Activated T-cell treated with anti-CD3 and anti-CD28 coated beads, Interleukin-2, amount 50 U/mL, for 24 hours (primary cell): Measurements from ENCODE around the gene ODC1.

Experiments
- DNase-seq: peaks from one replicate; pipeline ENCODE4 v3.0.0-alpha.2; 2020
- H3K27ac Mint-ChIP-seq: 2 replicates; pipeline ENCODE4 v1.8.0; 2020; ENCODE audit warnings: mild to moderate bottlenecking, mixed read lengths
- H3K27me3 Mint-ChIP-seq: 2 replicates; pipeline ENCODE4 v1.8.0; 2020; ENCODE audit warnings: mixed read lengths
- H3K36me3 Mint-ChIP-seq: 2 replicates; pipeline ENCODE4 v1.8.0; 2020; ENCODE audit warnings: low read depth, mixed read lengths
- H3K4me1 Mint-ChIP-seq: 2 replicates; pipeline ENCODE4 v1.8.0; 2020; ENCODE audit warnings: low read depth, mixed read lengths
- H3K4me3 Mint-ChIP-seq: 2 replicates; pipeline ENCODE4 v1.8.0; 2020; ENCODE audit warnings: mild to moderate bottlenecking, moderate library complexity, mixed read lengths
- H3K9me3 Mint-ChIP-seq: 2 replicates; pipeline ENCODE4 v1.8.0; 2020; ENCODE audit warnings: mixed read lengths

ODC1 gene

GRCh38 chr2:10439185-10439879 is 8.8 kb downstream of the ODC1 start:
- Mint-ChIP-seq H3K9me3 (no peaks in the 10 kb centered on the region), H3K36me3 (peaks cover 60% of the 10 kb centered on the region), H3K4me1 (peaks cover 36% of the 10 kb centered on the region), H3K27me3 (no peaks in the 10 kb centered on the region), H3K4me3 (no peak overlapping the region), H3K27ac (peak overlapping the region; percentile 47)
- DNase-seq, result no peak

GRCh38 chr2:10438688-10439087 is 9.4 kb downstream of the ODC1 start:
- no peak for DNase-seq
- Mint-ChIP-seq H3K36me3 (peaks cover 53% of the 10 kb centered on the region), H3K4me1 (peaks cover 31% of the 10 kb centered on the region), H3K9me3 (no peaks in the 10 kb centered on the region), H3K27ac (peak overlapping the region; percentile 47), H3K4me3 (no peak overlapping the region), H3K27me3 (no peaks in the 10 kb centered on the region)

- no peak overlapping the region for H3K27ac Mint-ChIP-seq
Measured at GRCh38 chr2:10437806-10438205, 10.3 kb downstream of the ODC1 start.

GRCh38 chr2:10436583-10437110 is 11.5 kb downstream of the ODC1 start:
- Mint-ChIP-seq H3K4me1 (peaks cover 19% of the 10 kb centered on the region), H3K36me3 (peaks cover 33% of the 10 kb centered on the region), H3K4me3 (no peak overlapping the region), H3K9me3 (no peaks in the 10 kb centered on the region), H3K27me3 (peaks cover 9% of the 10 kb centered on the region), H3K27ac (no peak overlapping the region)
- DNase-seq, result no peak

More at GRCh38 chr2:10437806-10438205, 10.3 kb downstream of the ODC1 start:
- H3K4me1 Mint-ChIP-seq, result peaks cover 25% of the 10 kb centered on the region
- no peaks in the 10 kb centered on the region for H3K9me3 Mint-ChIP-seq
- H3K36me3 Mint-ChIP-seq, result peaks cover 44% of the 10 kb centered on the region
- H3K27me3 Mint-ChIP-seq, result peaks cover 5% of the 10 kb centered on the region
- no peak for DNase-seq
- H3K4me3 Mint-ChIP-seq, result no peak overlapping the region

GRCh38 chr2:10435820-10436204 is 12.3 kb downstream of the ODC1 start:
- peaks cover 15% of the 10 kb centered on the region for H3K4me1 Mint-ChIP-seq
- peaks cover 25% of the 10 kb centered on the region for H3K36me3 Mint-ChIP-seq
- peaks cover 9% of the 10 kb centered on the region for H3K27me3 Mint-ChIP-seq

GRCh38 chr2:10434886-10435819 is 13.0 kb downstream of the ODC1 start:
- Mint-ChIP-seq H3K27ac (peak overlapping the region; percentile 38), H3K4me1 (peaks cover 13% of the 10 kb centered on the region), H3K27me3 (peaks cover 9% of the 10 kb centered on the region), H3K9me3 (no peaks in the 10 kb centered on the region), H3K36me3 (peaks cover 18% of the 10 kb centered on the region), H3K4me3 (no peak overlapping the region)
- DNase-seq, result peak; percentile 85

More at GRCh38 chr2:10435820-10436204, 12.3 kb downstream of the ODC1 start:
- no peak for DNase-seq
- Mint-ChIP-seq H3K4me3 (no peak overlapping the region), H3K9me3 (no peaks in the 10 kb centered on the region), H3K27ac (no peak overlapping the region)

GRCh38 chr2:10433947-10434885 is 13.9 kb downstream of the ODC1 start:
- H3K4me3 Mint-ChIP-seq, result no peak overlapping the region
- no peaks in the 10 kb centered on the region for H3K9me3 Mint-ChIP-seq
- H3K27ac Mint-ChIP-seq, result peak overlapping the region; percentile 47
- peaks cover 9% of the 10 kb centered on the region for H3K27me3 Mint-ChIP-seq
- peaks cover 13% of the 10 kb centered on the region for H3K4me1 Mint-ChIP-seq
- H3K36me3 Mint-ChIP-seq, result peaks cover 9% of the 10 kb centered on the region
- no peak for DNase-seq

- no peak overlapping the region for H3K4me3 Mint-ChIP-seq
- peaks cover 9% of the 10 kb centered on the region for H3K27me3 Mint-ChIP-seq
- no peak for DNase-seq
- peaks cover 13% of the 10 kb centered on the region for H3K4me1 Mint-ChIP-seq
- H3K9me3 Mint-ChIP-seq, result no peaks in the 10 kb centered on the region
- H3K27ac Mint-ChIP-seq, result no peak overlapping the region
- H3K36me3 Mint-ChIP-seq, result peaks cover under 1% of the 10 kb centered on the region
Measured at GRCh38 chr2:10433264-10433946, 14.7 kb downstream of the ODC1 start.

- Mint-ChIP-seq H3K27ac (no peak overlapping the region), H3K27me3 (peaks cover 9% of the 10 kb centered on the region), H3K36me3 (peaks cover 4% of the 10 kb centered on the region), H3K4me3 (no peak overlapping the region), H3K9me3 (no peaks in the 10 kb centered on the region), H3K4me1 (peaks cover 13% of the 10 kb centered on the region)
- no peak for DNase-seq
Measured at GRCh38 chr2:10432311-10433181, 15.6 kb downstream of the ODC1 start.

GRCh38 chr2:10431797-10432196 is 16.3 kb downstream of the ODC1 start:
- H3K27ac Mint-ChIP-seq, result no peak overlapping the region
- H3K36me3 Mint-ChIP-seq, result peaks cover 10% of the 10 kb centered on the region
- peaks cover 9% of the 10 kb centered on the region for H3K27me3 Mint-ChIP-seq
- no peaks in the 10 kb centered on the region for H3K9me3 Mint-ChIP-seq
- H3K4me3 Mint-ChIP-seq, result no peak overlapping the region
- DNase-seq, result no peak
- peaks cover 13% of the 10 kb centered on the region for H3K4me1 Mint-ChIP-seq

- H3K4me3 Mint-ChIP-seq, result no peak overlapping the region
- no peak for DNase-seq
- peaks cover 17% of the 10 kb centered on the region for H3K36me3 Mint-ChIP-seq
- peaks cover 9% of the 10 kb centered on the region for H3K27me3 Mint-ChIP-seq
- H3K27ac Mint-ChIP-seq, result no peak overlapping the region
- peaks cover 13% of the 10 kb centered on the region for H3K4me1 Mint-ChIP-seq
- H3K9me3 Mint-ChIP-seq, result no peaks in the 10 kb centered on the region
Measured at GRCh38 chr2:10430886-10431622, 17.1 kb downstream of the ODC1 start.

GRCh38 chr2:10428924-10429323 is 19.2 kb downstream of the ODC1 start:
- H3K4me3 Mint-ChIP-seq, result no peak overlapping the region
- peaks cover 30% of the 10 kb centered on the region for H3K36me3 Mint-ChIP-seq
- H3K4me1 Mint-ChIP-seq, result peaks cover 9% of the 10 kb centered on the region
- H3K9me3 Mint-ChIP-seq, result no peaks in the 10 kb centered on the region
- DNase-seq, result no peak
- H3K27me3 Mint-ChIP-seq, result peaks cover 9% of the 10 kb centered on the region
- no peak overlapping the region for H3K27ac Mint-ChIP-seq
